ENCODE measurements around the gene ISOC2.

ISOC2 gene

GRCh38 chr19:55486043-55486970 is 24.9 kb upstream of the ISOC2 start:
- TF ChIP-seq POLR2A (IDR thresholded peaks at IDR 0.05; ENCODE audit: low read length) = no peak
- no peak for TF ChIP-seq GATA1 (IDR thresholded peaks at IDR 0.05; ENCODE audit: low read depth, low read length)
- no peak for DNase-seq

GRCh38 chr19:55485439-55486011 is 24.1 kb upstream of the ISOC2 start:
- DNase-seq = no peak
- no peak for TF ChIP-seq POLR2A (IDR thresholded peaks at IDR 0.05; ENCODE audit: low read length)
- no peak for TF ChIP-seq GATA1 (IDR thresholded peaks at IDR 0.05; ENCODE audit: low read depth, low read length)

- DNase-seq = peak; percentile 78 to 84
- peak; percentile 54 for TF ChIP-seq POLR2A (IDR thresholded peaks at IDR 0.05; ENCODE audit: low read length)
- TF ChIP-seq GATA1 (IDR thresholded peaks at IDR 0.05; ENCODE audit: low read depth, low read length) = no peak
Measured at GRCh38 chr19:55484593-55485438, 23.4 kb upstream of the ISOC2 start, which contains the start of gene NAT14. NAT14 (plus strand) TSS chr19:55485188; CDS start chr19:55485709, 521 bp downstream.

- DNase-seq = no peak
- TF ChIP-seq GATA1 (IDR thresholded peaks at IDR 0.05; ENCODE audit: low read depth, low read length) = no peak
- no peak for TF ChIP-seq POLR2A (IDR thresholded peaks at IDR 0.05; ENCODE audit: low read length)
Measured at GRCh38 chr19:55483706-55484592, 22.5 kb upstream of the ISOC2 start.

- no peak for DNase-seq
- TF ChIP-seq GATA1 (IDR thresholded peaks at IDR 0.05; ENCODE audit: low read depth, low read length) (no peak), POLR2A (IDR thresholded peaks at IDR 0.05; ENCODE audit: low read length) (no peak)
Measured at GRCh38 chr19:55482967-55483705, 21.7 kb upstream of the ISOC2 start.

GRCh38 chr19:55482156-55482961 is 20.9 kb upstream of the ISOC2 start:
- no peak for TF ChIP-seq POLR2A (IDR thresholded peaks at IDR 0.05; ENCODE audit: low read length)
- no peak for TF ChIP-seq GATA1 (IDR thresholded peaks at IDR 0.05; ENCODE audit: low read depth, low read length)
- no peak for DNase-seq

- TF ChIP-seq POLR2A (IDR thresholded peaks at IDR 0.05; ENCODE audit: low read length) (no peak), GATA1 (IDR thresholded peaks at IDR 0.05; ENCODE audit: low read depth, low read length) (no peak)
- no peak for DNase-seq
Measured at GRCh38 chr19:55481794-55482155, 20.3 kb upstream of the ISOC2 start.

GRCh38 chr19:55481148-55481793 is 19.8 kb upstream of the ISOC2 start:
- DNase-seq = no peak
- no peak for TF ChIP-seq POLR2A (IDR thresholded peaks at IDR 0.05; ENCODE audit: low read length)
- no peak for TF ChIP-seq GATA1 (IDR thresholded peaks at IDR 0.05; ENCODE audit: low read depth, low read length)

- no peak for TF ChIP-seq POLR2A (IDR thresholded peaks at IDR 0.05; ENCODE audit: low read length)
- no peak for TF ChIP-seq GATA1 (IDR thresholded peaks at IDR 0.05; ENCODE audit: low read depth, low read length)
- no peak for DNase-seq
Measured at GRCh38 chr19:55479451-55480230, 18.2 kb upstream of the ISOC2 start.

- TF ChIP-seq GATA1 (IDR thresholded peaks at IDR 0.05; ENCODE audit: low read depth, low read length) (no peak), POLR2A (IDR thresholded peaks at IDR 0.05; ENCODE audit: low read length) (no peak)
- DNase-seq = no peak
Measured at GRCh38 chr19:55479045-55479444, 17.6 kb upstream of the ISOC2 start.

GRCh38 chr19:55478364-55478763 is 16.9 kb upstream of the ISOC2 start:
- DNase-seq = no peak
- TF ChIP-seq POLR2A (IDR thresholded peaks at IDR 0.05; ENCODE audit: low read length) (no peak), GATA1 (IDR thresholded peaks at IDR 0.05; ENCODE audit: low read depth, low read length) (no peak)

Data from erythroblast (primary cell).